ENCODE results near the gene EVI5. TPM values are rescaled to one million over a fixed set of nuclear protein-coding genes. Genes with fewer than 3 reads are reported as not detected.

The EVI5 gene
- total RNA-seq, 1 donor from 2014 or later, result 17.4 TPM

- no peak for TF ChIP-seq CTCF (IDR thresholded peaks at IDR 0.05; ENCODE audit: insufficient read depth, low read length, poor library complexity, severe bottlenecking)
- peak; percentile 4 for DNase-seq (ENCODE audit: low read depth)
- Histone ChIP-seq H3K27me3 (ENCODE audit: control insufficient read depth, insufficient read depth, low read length) (no peaks in the 10 kb centered on the region), H3K36me3 (ENCODE audit: control insufficient read depth, insufficient read depth, low read length) (no peaks in the 10 kb centered on the region), H3K4me3 (ENCODE audit: low read depth, low read length) (no peak overlapping the region)
Observed at GRCh38 chr1:92583821-92584760, 200.8 kb downstream of the EVI5 start.

GRCh38 chr1:92577261-92577895 is 207.5 kb downstream of the EVI5 start:
- H3K27me3 ChIP-seq (ENCODE audit: control insufficient read depth, insufficient read depth, low read length), result no peaks in the 10 kb centered on the region
- no peak for DNase-seq (ENCODE audit: low read depth)
- H3K4me3 ChIP-seq (ENCODE audit: low read depth, low read length), result no peak overlapping the region
- TF ChIP-seq CTCF (IDR thresholded peaks at IDR 0.05; ENCODE audit: insufficient read depth, low read length, poor library complexity, severe bottlenecking), result no peak
- no peaks in the 10 kb centered on the region for H3K36me3 ChIP-seq (ENCODE audit: control insufficient read depth, insufficient read depth, low read length)

GRCh38 chr1:92575123-92575522 is 209.8 kb downstream of the EVI5 start:
- no peak overlapping the region for H3K4me3 ChIP-seq (ENCODE audit: low read depth, low read length)
- no peaks in the 10 kb centered on the region for H3K36me3 ChIP-seq (ENCODE audit: control insufficient read depth, insufficient read depth, low read length)
- no peak for DNase-seq (ENCODE audit: low read depth)
- no peak for TF ChIP-seq CTCF (IDR thresholded peaks at IDR 0.05; ENCODE audit: insufficient read depth, low read length, poor library complexity, severe bottlenecking)
- no peaks in the 10 kb centered on the region for H3K27me3 ChIP-seq (ENCODE audit: control insufficient read depth, insufficient read depth, low read length)

- H3K4me3 ChIP-seq (ENCODE audit: low read depth, low read length), result no peak overlapping the region
- no peak for DNase-seq (ENCODE audit: low read depth)
- no peak for TF ChIP-seq CTCF (IDR thresholded peaks at IDR 0.05; ENCODE audit: insufficient read depth, low read length, poor library complexity, severe bottlenecking)
- no peaks in the 10 kb centered on the region for H3K27me3 ChIP-seq (ENCODE audit: control insufficient read depth, insufficient read depth, low read length)
- H3K36me3 ChIP-seq (ENCODE audit: control insufficient read depth, insufficient read depth, low read length), result no peaks in the 10 kb centered on the region
Observed at GRCh38 chr1:92572520-92572919, 212.4 kb downstream of the EVI5 start.

- no peak for TF ChIP-seq CTCF (IDR thresholded peaks at IDR 0.05; ENCODE audit: insufficient read depth, low read length, poor library complexity, severe bottlenecking)
- Histone ChIP-seq H3K36me3 (ENCODE audit: control insufficient read depth, insufficient read depth, low read length) (no peaks in the 10 kb centered on the region), H3K4me3 (ENCODE audit: low read depth, low read length) (no peak overlapping the region), H3K27me3 (ENCODE audit: control insufficient read depth, insufficient read depth, low read length) (no peaks in the 10 kb centered on the region)
- no peak for DNase-seq (ENCODE audit: low read depth)
Observed at GRCh38 chr1:92571578-92571977, 213.3 kb downstream of the EVI5 start.
